ENCODE measurements around the gene USP4. TPM values are rescaled to one million over a fixed set of nuclear protein-coding genes. Genes with fewer than 3 reads are reported as not detected.

USP4 gene
- total RNA-seq, 3 donors from 2014 or later: 26.3 to 32.8 (median 29.9) TPM

DNA sequence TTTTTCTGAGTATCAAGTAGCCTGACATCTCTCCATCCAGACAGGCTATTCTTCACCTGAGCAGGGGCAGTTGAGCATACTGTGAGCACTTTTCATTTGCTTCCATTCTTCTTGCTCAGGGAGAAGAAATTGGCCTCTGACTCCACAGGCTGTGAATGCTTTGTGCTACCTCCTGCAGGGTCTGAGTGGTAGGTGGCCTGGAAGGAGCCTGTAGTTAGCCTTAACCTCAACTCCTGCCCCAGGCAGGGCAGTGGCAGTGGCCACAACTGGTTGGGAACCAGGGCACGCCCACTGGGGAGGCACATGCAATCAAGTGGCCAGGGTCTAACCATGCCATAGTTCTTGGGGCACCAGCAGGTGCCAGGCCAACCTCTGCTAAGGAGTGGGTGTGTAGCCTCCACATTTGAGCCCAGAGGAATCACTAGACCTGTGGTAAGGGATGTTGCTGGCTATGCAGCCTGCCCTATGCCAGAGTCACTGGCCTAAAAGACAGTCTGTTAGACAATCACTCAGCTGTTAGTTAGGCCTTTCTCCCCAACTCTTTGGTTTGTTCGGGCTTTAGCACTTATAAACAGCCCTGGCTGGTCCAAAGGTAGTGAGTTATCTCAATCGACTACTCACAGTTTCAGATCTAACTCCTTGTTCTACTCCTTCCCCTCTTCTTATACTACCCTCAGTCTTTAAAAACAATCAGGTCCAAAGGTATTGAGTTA lies 70.3 kb downstream of the USP4 start:
- intact Hi-C loops (cut with DNase I; ENCODE audit: low total_unique reads): no loop called here
- no peak overlapping the region for H3K27ac ChIP-seq

DNA sequence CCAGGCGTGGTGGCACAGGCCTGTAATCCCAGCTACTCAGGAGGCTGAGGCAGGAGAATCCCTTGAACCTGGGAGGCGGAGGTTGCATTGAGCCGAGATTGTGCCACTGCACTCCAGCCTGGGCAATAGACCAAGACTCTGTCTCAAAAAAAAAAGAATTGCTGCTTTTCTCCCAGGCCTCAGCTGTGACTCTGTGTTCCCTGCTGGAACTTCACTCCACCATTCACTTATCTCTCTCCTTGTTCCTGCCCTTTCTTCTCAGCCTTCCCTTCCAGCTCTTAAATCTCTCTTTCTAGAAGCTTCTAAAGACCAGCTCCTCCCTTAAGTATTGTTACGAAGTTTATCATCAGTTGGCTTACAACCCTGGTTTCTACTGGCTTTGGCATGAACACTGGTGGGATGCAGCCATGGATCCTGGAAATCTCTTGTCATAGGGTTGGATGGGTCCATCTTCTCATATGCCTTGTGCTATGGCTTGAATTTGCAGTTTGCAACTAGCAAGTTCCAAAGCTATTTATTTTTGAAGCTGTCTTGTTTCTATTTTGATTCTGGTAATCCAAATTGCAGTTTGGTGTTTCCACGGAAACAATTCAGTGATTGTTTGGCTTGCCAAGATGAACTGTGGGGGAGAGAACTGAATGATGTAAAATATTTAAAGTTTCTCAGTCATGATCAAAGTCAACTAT lies 73.3 kb downstream of the USP4 start:
- Histone ChIP-seq H3K27me3 (no peaks in the 10 kb centered on the region), H3K36me3 (no peaks in the 10 kb centered on the region), H3K4me1 (no peaks in the 10 kb centered on the region), H3K4me3 (no peak overlapping the region), H3K9me3 (no peaks in the 10 kb centered on the region), H3K27ac (peak overlapping the region; percentile 48 to 85)
- TF ChIP-seq POLR2A (IDR thresholded peaks at IDR 0.05) (no peak), POLR2AphosphoS5 (IDR thresholded peaks at IDR 0.05) (no peak)
- TF ChIP-seq, protein P1, sequence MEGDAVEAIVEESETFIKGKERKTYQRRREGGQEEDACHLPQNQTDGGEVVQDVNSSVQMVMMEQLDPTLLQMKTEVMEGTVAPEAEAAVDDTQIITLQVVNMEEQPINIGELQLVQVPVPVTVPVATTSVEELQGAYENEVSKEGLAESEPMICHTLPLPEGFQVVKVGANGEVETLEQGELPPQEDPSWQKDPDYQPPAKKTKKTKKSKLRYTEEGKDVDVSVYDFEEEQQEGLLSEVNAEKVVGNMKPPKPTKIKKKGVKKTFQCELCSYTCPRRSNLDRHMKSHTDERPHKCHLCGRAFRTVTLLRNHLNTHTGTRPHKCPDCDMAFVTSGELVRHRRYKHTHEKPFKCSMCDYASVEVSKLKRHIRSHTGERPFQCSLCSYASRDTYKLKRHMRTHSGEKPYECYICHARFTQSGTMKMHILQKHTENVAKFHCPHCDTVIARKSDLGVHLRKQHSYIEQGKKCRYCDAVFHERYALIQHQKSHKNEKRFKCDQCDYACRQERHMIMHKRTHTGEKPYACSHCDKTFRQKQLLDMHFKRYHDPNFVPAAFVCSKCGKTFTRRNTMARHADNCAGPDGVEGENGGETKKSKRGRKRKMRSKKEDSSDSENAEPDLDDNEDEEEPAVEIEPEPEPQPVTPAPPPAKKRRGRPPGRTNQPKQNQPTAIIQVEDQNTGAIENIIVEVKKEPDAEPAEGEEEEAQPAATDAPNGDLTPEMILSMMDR (IDR thresholded peaks at IDR 0.05): no peak
- DNase-seq (ENCODE audit: low spot score in 2 of 2): no peak
- intact Hi-C loops (cut with DNase I; ENCODE audit: low total_unique reads): no loop called here

More for the DNA sequence above, 70.3 kb downstream of the USP4 start:
- no peaks in the 10 kb centered on the region for H3K4me1 ChIP-seq
- no peak overlapping the region for H3K4me3 ChIP-seq
- no peaks in the 10 kb centered on the region for H3K9me3 ChIP-seq
- no peak for DNase-seq (ENCODE audit: low spot score in 2 of 2)
- H3K27me3 ChIP-seq: no peaks in the 10 kb centered on the region
- no peaks in the 10 kb centered on the region for H3K36me3 ChIP-seq
- TF ChIP-seq POLR2A (IDR thresholded peaks at IDR 0.05) (no peak), POLR2AphosphoS5 (IDR thresholded peaks at IDR 0.05) (no peak)
- TF ChIP-seq, protein P1 (IDR thresholded peaks at IDR 0.05): no peak

DNA sequence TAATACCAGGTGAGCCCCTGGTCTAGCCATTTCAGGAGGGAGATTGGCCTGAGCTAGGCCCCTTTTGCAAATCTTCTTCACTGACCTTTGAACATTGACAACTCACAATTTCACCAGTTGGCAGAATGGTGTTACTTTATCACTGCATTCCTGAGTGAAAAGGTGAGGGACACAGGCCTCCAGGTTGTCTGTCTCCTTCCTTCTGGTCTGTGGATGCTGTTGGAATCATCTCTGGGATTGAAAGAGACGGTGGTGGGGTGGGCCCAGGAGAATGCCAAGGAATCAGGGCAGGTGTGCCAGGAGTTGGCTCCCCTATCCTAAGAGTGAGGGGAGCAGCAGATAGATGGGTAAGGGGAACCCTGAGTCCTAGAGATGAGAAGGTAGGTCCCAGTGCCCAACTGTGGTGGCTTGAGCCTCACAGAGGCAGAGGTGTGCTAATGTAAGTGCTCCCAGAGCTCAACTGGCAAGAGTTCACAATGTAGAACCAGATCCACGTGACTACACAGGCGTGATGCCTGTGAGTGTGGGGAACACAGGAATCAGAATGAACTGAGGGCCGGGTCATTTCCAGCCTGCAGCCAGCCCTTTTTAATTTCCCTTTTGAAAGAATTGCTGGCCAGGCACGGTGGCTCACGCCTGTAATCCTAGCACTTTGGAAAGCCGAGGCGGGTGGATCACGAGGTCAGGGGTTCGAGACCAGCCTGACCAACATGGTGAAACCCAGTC lies 74.0 kb downstream of the USP4 start:
- Histone ChIP-seq H3K4me3 (no peak overlapping the region), H3K27ac (peak overlapping the region; percentile 48 to 85), H3K9me3 (no peaks in the 10 kb centered on the region), H3K27me3 (no peaks in the 10 kb centered on the region), H3K4me1 (no peaks in the 10 kb centered on the region), H3K36me3 (no peaks in the 10 kb centered on the region)
- intact Hi-C loops (cut with DNase I; ENCODE audit: low total_unique reads): no loop called here
- no peak for DNase-seq (ENCODE audit: low spot score in 2 of 2)
- TF ChIP-seq, protein P1 (IDR thresholded peaks at IDR 0.05): no peak
- TF ChIP-seq POLR2AphosphoS5 (IDR thresholded peaks at IDR 0.05) (no peak), POLR2A (IDR thresholded peaks at IDR 0.05) (no peak)

DNA sequence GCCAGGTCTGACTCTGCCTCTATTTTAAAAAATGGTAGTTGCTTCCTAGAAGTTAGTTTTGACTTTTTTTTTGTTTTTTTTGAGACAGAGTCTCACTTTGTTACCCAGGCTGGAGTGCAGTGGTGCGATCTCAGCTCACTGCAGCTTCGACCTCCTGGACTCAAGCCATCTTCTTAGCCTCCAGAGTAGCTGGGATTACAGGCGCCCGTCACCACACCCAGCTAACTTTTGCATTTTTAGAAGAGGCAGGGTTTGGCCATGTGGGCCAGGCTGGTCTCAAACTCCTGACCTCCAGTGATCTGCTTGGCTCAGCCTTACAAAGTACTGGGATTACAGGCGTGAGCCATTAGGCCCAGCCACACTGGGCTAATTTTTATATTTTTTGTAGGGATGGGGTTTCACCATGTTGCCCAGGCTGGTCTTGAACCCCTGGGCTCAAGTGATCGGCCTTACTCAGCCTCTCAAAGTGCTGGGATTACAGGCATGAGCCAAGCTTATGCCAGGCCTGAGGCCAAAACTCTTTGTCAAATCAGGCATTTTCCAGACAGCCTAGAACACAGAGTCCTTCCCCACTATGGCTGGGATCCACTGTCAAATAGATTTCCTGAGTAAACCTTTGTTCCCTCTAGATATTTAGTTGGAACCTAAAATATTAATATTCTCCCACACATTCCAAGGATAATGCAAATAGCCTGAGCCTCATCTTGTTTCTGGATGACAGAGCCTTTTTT lies 76.5 kb downstream of the USP4 start:
- DNase-seq (ENCODE audit: low spot score in 2 of 2): peak in 1 of 2 donors; percentile 56
- no peaks in the 10 kb centered on the region for H3K9me3 ChIP-seq
- H3K36me3 ChIP-seq: no peaks in the 10 kb centered on the region
- peak overlapping the region; percentile 36 to 75 for H3K27ac ChIP-seq
- no peaks in the 10 kb centered on the region for H3K4me1 ChIP-seq
- intact Hi-C loops (cut with DNase I; ENCODE audit: low total_unique reads): no loop called here
- no peaks in the 10 kb centered on the region for H3K27me3 ChIP-seq
- no peak overlapping the region for H3K4me3 ChIP-seq
- TF ChIP-seq POLR2A (IDR thresholded peaks at IDR 0.05) (no peak), POLR2AphosphoS5 (IDR thresholded peaks at IDR 0.05) (no peak)
- TF ChIP-seq, protein P1 (IDR thresholded peaks at IDR 0.05): no peak
